GM19467 (cell line): ENCODE measurements around the gene FOXJ3.

Experiments
- ATAC-seq: cut with Tn5 transposase; IDR thresholded peaks from one replicate; pipeline ENCODE4 v1.9.1; 2021; ENCODE audit warnings: mild to moderate bottlenecking, moderate library complexity; ENCODE audit not compliant: unreplicated experiment

FOXJ3 gene

DNA sequence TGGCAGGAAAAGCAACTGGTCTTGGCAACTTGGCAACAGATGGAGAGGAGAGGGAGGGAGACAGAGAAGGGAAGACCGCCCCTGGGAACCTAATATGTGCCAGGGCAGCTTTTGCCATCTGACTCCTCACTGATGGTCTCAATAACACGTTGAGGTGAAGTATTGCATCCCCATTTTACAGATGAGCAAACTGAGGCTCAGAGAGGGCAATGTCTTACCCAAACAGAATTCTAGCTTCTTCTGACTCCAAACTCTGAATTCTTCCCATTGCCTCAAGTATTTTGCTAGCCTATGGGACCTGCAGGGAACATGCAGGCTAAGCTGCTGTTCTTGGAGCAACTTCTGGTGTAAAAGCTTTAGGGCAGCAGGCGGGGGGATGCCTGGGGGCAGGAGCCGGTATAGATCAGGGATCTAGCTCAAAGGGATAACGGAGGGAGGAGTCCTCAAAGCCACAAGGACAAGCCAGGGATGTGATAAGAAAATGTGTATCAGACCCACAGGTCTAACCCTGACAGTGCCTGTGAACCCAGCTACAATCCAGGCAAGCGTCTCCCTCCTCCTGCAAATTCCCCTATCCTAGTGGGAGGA, 163.3 kb downstream of the FOXJ3 start:
- ATAC-seq: no peak

DNA sequence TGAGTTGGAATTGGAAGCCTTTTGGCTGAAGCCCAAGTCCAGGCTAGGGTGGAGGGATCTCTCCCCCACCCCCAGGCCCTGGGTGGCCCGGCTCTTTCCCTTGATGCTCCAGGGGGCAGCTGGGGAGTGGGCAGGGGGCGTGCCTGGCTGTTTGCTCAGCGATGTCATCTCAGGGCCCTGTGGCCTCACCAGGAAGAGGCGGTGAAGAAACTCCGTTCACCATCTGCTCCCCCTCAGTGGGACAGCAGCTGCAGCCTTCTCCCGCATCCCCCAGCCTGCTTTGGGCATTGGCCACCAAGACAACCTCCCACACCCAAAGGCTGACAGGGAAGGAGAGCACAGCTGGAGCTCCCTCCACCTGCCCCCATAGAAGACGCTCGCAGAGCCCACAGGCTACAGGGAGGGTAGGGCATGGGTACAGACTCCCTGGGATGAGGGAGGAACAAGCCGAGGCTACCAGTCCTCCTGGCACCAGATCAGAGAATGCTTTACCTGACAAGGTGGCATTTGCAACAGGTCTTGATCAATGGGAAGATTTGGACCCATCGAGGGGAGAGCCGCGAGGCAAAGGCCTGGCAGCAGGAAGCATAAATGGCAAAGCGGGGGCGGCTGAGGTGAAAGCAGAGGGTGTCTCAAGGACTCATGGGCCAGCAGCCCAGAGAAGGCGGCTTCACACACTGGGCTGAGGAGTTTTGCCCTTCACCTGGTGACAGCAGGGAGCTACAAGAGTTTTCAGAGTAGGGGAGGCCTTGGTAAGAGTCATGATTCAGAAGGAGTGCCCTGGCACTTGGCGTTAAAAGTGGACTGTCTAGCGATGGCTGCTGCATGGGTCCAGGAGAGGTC, 164.0 kb downstream of the FOXJ3 start:
- no peak for ATAC-seq

DNA sequence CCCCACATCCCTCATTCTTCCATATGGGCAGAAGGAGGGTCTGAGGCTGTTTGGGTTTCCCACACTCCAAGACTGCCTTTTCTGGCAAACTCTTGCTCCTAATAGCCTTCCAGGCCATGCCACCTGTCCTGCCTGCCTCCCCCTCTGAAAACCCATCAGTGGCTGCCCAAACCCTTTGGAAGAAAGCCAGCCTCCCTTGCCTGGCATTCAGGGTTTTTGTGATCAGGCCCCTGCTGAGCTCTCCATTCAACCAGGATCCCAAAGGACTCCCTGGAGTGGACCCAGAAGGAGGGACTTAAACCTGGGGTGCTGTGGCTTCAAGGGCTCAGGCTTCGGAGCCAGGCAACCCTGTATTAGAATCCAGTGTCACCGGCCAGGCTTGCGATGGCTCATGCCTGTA, 166.3 kb downstream of the FOXJ3 start:
- no peak for ATAC-seq

DNA sequence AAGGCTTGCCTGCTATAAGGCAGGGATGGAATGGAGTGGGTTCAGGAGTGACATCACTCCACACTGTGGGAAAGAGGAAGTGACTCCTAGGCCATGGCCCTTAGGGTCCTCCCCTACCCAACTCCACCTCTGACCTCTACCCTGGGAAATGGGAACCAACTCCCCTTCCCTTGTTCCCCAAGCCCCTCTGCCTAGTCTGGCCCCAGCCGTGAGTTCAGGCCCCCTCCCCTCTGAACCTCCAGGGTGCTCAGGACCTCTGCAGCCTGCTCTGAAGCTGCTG, 166.7 kb downstream of the FOXJ3 start:
- ATAC-seq: no peak

DNA sequence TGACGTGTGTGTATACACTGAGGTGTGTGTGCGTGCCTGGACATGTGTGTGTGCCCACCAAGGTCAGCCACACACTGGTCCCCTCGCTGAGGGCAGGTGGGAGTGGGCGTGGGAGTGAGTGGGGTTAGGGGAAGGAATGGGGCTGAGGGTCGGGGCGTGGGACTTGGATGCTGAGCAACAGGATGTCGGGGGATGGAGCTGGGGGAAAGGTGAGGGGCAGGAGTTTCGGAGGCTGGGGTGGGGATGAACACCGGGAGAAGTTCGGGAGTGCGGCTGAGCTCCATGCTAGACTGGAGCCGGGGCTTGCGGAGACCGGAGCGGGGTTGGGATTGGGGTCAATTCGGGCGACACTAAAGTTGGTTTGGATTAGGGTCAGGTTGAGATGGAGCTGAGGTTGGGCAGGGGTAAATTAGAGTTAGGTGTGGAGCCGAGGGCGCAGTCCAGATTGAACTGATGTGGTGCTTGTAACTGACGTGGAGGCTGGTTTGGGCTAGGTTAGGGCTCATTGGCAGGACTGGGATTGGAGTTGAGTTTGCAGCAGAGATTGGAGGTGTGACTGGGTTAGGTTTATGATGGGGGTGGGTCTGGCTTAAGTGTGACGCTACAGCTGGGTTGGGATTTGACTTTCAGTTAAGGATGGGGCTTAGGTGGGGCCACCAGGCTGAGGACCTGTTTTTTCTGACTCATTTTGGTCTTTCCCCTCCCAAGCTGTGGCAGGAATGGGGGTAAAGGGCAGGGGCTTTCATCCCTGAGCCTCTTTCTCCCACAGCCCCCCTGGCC, 167.2 kb downstream of the FOXJ3 start:
- no peak for ATAC-seq

DNA sequence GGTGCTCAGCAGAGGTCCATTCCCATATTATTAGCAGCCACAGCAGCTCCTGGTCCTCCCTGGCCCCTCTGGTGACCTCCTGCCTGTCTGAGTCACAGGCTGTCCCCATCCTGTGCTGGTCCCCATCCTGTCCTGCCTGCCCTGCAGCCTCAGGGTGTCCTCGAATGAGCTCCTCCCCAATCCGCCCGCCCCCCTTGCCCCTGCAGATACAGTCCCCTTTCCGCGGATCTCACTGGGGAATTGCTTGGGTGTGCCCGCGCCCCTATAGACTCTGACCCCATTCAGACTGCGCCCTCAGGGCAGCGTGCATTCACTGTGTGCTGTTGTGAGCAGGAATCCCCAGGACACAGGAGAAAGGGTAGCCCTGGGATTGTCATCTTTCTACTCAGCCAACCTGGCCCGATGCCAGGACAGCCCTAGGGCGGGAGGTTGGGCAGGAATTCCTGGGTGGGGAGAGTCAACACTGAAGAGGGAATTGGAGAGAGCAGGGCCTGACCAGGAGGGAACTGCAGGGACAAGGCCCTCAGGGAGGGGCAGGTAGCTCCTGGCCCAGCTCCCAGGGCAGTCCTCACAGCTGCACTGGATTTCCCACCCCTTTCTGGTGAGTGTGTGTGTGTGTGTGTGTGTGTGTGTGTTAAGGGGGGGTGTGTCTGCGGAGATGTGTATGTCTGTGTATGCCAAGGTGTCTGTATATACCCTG, 169.4 kb downstream of the FOXJ3 start:
- no peak for ATAC-seq

DNA sequence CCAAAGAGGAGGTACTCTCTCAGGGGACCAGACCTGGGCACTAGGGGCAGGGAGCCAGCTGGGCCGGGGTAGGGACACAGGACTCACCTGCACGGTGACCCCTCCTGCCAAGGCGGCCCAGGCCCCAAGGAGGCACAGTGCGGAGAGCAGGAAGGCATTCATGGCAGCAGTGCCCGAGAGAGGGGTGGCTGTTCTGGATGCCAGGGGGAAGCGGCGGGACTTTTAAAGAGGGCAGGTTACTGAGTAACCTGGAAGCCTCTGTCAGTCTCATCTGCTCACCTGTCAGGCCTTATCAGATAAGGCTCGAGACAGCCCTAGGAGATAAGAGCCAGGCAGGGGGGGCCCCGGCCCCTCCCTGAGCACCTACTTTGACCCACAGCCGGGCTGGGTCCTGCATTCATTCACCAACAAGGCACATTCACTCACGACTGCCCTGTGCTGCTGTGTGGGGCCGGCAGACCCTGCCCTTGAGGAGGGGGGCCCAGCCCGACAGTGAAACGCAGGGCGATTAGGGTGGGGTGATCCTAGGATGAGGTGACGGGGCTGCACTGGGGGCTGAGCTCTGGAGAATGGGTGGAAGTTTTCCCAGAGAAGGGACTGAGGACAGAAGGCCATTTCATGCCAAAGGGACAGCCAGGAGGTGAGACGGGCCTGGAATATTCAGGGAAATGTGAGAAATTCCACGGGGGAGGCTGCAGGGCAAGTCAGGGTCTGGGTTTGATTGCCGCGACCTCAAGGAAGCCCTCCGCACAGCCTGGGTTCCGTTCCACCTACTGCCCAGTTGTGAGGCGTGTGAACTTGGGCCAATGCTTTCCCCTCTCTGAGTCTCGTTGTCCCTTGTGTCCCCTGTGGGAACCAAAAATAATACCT, 170.2 kb downstream of the FOXJ3 start, which contains the start of gene GUCA2A:
GUCA2A (minus strand) TSS at position 195 of the 870 bp plus-strand sequence; CDS start at position 162, 33 bp downstream.
- no peak for ATAC-seq

DNA sequence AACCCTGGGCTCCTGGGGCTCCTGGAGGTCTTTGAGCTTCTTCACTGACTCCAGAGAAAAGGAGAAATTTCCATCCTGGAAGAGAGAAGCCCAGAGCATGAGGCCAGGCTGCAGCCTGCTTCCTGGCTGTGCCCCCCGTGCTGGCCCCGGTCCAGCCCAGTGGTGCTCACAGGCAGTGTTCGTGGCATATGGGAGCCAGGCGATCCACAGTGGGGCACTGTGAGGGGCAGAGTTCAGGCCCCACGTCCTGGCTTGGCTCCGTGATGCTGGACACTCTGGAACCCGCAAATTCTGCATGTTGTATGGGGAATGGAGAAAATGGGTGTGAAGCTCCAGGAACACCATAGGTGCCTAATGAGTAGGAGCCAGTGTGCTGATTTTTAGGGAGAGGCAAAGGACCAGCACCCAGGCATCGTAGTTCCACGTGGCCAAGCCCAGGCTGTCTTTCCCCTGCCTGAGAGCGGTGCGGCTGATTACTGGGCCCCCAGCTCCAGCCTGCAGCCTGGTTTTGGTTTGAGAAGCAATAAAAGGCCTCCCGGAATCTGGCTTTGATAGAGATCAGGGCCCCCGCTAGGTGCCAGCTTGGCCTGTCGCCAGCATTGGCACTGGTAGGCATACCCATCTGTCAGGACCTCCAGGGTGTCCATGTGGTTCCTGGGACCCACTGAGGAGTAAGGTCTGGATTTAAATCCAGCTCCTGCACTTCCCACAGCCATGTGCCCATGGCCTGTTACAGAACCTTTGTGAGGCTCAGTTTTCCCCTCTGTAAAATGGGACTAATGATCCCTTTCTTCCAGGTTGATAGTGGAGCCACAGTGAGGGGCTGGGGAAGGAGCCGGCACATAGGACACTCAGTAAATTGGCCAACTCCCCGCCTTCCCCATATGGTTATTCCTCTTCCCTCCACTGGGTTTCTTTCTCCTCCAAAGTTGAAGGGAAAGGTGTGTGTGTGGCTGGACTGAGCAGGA, 171.2 kb downstream of the FOXJ3 start:
- ATAC-seq: no peak

DNA sequence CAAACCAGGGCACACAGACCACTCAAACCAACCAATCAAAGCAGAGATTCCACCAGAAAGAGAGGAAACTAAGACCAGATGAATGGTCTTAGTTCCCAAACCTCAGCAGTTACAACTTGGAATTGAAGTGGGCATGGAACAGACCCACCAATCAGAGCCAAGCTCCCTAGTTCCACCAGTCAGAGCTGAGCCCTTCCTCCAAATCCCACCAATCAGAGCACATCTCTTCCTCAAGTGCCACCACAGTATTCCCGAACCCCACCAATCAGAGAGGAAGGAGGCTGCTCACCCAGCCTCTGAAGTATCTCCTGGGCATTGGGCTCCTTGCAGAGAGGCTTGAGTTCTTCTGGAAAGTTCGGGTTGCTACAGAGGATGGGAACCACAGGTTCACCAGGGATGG, 171.9 kb downstream of the FOXJ3 start:
- no peak for ATAC-seq

DNA sequence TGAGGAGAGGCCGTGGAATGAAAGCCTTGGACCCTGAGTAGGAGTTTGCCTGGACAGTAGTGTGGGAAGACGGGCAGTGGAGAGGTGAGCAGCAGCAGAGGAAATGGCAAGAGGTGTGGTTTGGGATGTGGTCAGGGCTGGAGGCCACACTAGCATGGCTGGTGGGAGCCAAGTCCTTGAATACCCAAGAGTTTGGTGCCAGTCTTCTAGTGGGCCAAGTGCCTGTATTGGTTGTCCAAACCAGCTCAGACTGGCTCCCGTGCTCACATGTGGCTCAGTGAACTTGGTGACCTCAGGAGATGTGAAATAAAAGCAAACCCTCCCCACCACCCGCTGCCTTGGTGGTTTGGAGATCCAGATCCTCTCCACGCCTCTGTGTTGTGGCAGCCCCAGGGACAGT, 172.9 kb downstream of the FOXJ3 start:
- ATAC-seq: no peak

DNA sequence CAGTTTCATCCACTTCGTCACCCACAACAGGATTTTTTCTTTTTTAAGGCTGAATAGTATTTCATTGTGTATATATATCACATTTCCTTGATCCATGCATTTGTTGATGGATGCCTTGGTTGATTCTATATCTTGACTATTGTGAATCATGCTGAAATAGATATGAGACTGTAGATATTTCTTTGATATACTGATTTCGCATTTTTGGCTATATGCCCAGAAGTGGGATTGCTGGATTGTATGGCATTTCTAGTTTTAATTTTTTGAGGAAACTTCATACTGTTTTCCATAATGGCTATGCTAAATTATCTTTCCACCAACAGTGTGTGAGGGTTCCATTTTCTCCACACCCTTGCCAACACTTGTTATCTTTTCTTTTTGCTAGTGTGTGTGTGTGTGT, 176.8 kb downstream of the FOXJ3 start:
- ATAC-seq: no peak

DNA sequence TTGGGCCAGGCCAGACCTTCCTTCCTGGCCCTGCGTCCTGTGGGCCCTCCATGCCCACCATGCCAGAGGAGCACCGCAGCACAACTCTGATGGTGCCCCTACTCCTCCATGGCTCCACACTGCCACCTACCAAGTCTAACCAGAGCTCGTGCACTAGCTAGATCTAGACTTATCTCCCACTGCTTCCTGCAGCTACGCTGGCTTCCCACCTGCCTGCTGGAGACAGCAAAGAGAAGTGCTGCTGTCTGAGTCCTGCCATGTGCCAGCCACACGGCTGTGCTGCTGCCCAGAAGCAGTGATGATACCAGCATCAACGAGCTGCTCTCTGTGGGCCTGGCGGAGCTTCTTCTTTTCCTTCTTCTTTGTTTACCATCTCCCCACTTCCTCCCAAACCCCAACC, 177.4 kb downstream of the FOXJ3 start:
- ATAC-seq: no peak

DNA sequence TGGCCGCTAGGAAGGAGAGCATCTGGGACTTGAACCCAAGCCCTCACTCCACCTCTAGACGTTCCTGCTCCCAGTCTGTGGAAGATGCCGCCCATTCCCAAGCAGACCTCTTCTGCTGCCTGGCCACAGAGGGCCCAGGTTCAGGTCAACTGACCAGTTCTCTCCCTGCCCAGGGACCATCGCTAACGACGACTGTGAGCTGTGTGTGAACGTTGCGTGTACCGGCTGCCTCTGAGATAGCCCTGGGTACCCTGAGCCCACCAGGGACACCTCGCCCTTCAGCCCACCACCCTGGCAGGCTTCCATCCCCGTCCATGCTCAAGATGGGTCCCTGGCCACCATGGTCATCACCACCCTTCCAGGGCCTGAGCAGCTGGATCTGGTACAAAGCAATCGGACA, 179.7 kb downstream of the FOXJ3 start:
- no peak for ATAC-seq

DNA sequence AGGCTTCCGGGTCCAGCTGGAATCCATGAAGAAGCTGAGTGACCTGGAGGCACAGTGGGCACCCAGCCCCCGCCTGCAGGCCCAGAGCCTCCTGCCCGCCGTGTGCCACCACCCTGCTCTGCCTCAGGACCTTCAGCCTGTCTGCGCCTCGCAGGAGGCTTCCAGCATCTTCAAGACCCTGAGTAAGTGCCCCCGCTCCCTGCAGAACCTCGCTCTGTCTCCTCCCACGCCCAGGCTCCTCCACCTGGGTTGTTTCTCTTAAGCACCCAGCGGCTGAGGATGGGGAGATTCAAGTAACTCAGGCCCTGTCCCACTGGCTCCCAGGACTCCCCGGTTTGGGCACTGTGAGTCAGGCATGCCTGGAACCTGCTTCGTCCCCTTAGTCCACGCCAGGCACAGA, 180.3 kb downstream of the FOXJ3 start:
- ATAC-seq: no peak

DNA sequence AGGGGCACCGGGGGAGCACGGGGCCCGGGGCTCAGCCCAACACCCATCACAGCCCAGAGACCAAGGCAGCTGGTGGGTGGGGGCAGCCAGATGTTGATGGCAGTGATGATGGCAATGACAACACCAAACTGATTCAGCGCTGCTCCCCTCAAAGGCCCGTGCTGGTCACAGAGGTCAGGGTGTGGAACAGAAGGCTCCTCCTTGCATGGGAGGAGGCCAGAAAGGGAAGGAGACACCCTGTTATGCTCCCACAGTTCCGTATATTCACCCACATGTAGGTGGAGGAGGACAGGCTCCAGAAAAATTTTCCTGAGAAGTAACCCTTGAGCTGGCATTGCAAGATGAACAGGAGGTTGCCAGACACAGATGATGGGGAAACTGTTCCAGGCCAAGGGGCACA, 181.4 kb downstream of the FOXJ3 start:
- ATAC-seq: no peak

DNA sequence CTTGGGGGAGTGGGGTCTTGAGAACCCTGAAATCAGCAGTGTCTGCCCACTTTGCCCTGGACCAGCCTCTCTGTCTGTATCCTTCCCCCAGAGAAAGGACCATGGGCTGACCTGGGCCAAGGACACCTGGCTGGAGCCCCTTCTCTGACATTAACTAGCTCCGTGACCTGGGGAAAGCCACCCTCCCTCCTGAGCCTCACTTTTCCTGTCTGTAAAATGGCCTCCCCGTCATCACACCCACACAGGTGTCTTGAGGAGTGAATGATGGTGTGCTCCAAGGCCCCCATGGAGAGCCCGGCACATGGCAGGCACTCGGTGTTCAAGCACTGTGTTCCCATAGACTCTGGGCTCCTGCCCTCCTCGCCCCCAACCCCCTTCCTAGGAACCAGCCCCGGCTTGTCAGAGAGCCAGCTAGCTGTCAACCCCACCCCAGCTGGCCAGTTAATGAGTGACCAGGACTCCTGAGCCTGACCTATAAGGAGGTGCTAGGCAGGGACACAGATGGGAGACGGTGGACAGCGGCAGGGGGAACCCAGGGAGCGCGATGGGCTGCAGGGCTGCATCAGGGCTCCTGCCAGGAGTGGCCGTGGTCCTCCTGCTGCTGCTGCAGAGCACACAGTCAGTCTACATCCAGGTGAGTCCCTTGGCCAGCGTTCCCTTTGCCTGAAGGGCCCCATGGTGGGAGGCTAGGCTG, 182.0 kb downstream of the FOXJ3 start, which contains the start of gene GUCA2B:
GUCA2B (plus strand) TSS at position 504 of the 694 bp plus-strand sequence; CDS start at position 545, 41 bp downstream.
- ATAC-seq: no peak

DNA sequence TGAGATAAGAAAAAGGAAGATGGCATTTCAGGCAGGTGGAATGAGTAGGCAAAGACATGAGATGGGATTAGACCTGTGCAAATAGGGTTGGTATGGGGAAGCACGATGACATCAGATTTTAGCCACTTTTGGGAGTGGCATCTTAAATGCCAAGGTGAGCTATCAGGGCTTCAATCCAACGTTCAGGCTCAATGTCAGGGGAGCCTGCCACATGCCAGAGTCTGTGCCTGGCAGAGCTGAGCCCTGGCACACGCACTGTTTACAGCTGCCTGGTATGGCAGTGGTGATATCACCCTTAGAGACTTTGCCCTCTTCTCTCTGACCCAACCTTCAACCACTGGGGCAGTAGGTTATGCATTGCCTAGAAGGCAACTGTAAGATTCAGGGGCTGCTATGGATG, 182.9 kb downstream of the FOXJ3 start:
- no peak for ATAC-seq

DNA sequence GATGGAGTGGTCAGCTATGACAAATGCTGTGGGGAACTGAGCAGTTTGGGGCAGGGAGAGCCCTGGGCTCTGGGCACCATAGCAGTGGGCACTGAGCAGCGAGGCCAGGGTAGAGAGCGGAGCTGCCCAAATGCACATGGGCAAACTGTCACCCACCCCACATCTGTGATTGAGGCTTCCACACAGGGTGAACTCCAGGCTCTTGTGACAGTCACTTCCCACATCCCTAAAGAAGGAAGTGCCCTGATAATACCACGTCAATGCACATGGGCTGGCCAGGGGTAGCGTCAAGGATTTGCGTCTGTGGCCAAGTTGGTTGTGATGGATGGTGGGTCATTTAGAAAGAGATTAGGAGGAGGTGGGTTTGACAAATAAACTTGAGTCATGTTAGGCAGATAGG, 184.4 kb downstream of the FOXJ3 start:
- no peak for ATAC-seq

DNA sequence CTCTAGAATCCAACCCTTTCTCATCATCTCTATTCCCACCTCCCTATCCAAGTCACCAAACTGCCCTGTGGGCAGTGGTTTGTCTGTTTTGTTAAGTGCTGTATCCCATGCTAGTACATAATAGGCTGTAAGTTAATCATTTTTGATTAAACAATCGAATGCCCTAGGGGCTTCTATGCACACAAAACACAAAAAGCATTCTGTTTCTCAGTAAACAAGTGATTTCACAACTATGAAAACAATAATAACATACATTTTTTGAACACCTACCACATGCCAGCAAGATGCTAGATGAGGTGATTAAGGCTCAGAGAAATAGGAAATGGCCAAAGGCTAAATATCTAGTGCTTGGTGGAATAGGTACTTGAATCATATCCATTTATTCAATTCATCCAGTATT, 186.9 kb downstream of the FOXJ3 start:
- no peak for ATAC-seq
